IMR-90 (cell line): ENCODE measurements around the gene SYNGR4. TPM values are rescaled to one million over a fixed set of nuclear protein-coding genes. Genes with fewer than 3 reads are reported as not detected.

Experiments
- ATAC-seq: fragments of 200-7000 bp; cut with Tn5 transposase; 2 replicates; pipeline ENCODE4 v1.9.1; 2020; ENCODE audit warnings: low read depth, mild to moderate bottlenecking, moderate library complexity
- BruUV-seq: library from RNA; stranded (reverse); fragments of 400-500 nt; replicated peaks from 2 replicates; lab custom pipeline; 2021; lab: Mats Ljungman, UMichigan
- CTCF ChIA-PET: fragments of 300-600 bp; formaldehyde crosslinking; extraction: SDS; loops from one replicate; lab custom pipeline; 2021; ENCODE audit warnings: antibody characterized with exemption; lab: Yijun Ruan, JAX
- POLR2A ChIA-PET: fragments of 300-600 bp; sonication (Branson Sonifier 250); formaldehyde crosslinking; loops from one replicate; lab custom pipeline; 2022; ENCODE audit warnings: antibody characterized with exemption; ENCODE audit not compliant: unreplicated experiment; lab: Charles Lee
- DNase-seq: peaks from one replicate; pipeline ENCODE4 v3.0.0; 2013
- H2AFZ ChIP-seq: replicated peaks from 2 replicates; pipeline ENCODE3; 2013; ENCODE audit warnings: low read length, mild to moderate bottlenecking; ENCODE audit not compliant: poor library complexity
- H2AK5ac ChIP-seq: 2 replicates; pipeline ENCODE4 v1.6.1; 2013; ENCODE audit warnings: low read depth, low read length, inconsistent platforms
- H2AK9ac ChIP-seq: replicated peaks from 2 replicates; pipeline ENCODE3; 2013; ENCODE audit warnings: mild to moderate bottlenecking, low read depth, low read length, moderate library complexity; ENCODE audit not compliant: poor library complexity
- H2BK120ac ChIP-seq: 2 replicates; pipeline ENCODE4 v1.6.1; 2013; ENCODE audit warnings: low read depth, low read length, inconsistent platforms
- H2BK15ac ChIP-seq: 3 replicates; pipeline ENCODE4 v1.6.1; 2013; ENCODE audit warnings: low read depth, low read length, inconsistent platforms
- H2BK20ac ChIP-seq: 2 replicates; pipeline ENCODE4 v1.6.1; 2013; ENCODE audit warnings: low read depth, mild to moderate bottlenecking, inconsistent platforms, low read length, moderate library complexity
- H2BK5ac ChIP-seq: 2 replicates; pipeline ENCODE4 v1.6.1; 2013; ENCODE audit warnings: mild to moderate bottlenecking, low read depth, low read length, inconsistent platforms; ENCODE audit not compliant: poor library complexity, severe bottlenecking
- H3K14ac ChIP-seq: replicated peaks from 2 replicates; pipeline ENCODE4 v1.6.1; 2013; ENCODE audit warnings: low read depth, low read length, inconsistent platforms
- H3K18ac ChIP-seq: 2 replicates; pipeline ENCODE4 v1.6.1; 2013; ENCODE audit warnings: low read depth, low read length, control low read depth
- H3K23ac ChIP-seq: 2 replicates; pipeline ENCODE4 v1.6.1; 2013; ENCODE audit warnings: low read depth, low read length, inconsistent platforms
- H3K27ac ChIP-seq: 2 replicates; pipeline ENCODE4 v1.5.1; 2013; ENCODE audit warnings: mild to moderate bottlenecking, control low read depth, low read length; ENCODE audit not compliant: insufficient read depth
- H3K27me3 ChIP-seq: 2 replicates; pipeline ENCODE4 v1.6.1; 2013; ENCODE audit warnings: low read length; ENCODE audit not compliant: control insufficient read depth, insufficient read depth
- H3K36me3 ChIP-seq: 2 replicates; pipeline ENCODE4 v1.6.1; 2013; ENCODE audit warnings: low read length, mixed read lengths; ENCODE audit not compliant: control insufficient read depth, insufficient read depth
- H3K4ac ChIP-seq: 2 replicates; pipeline ENCODE4 v1.6.1; 2013; ENCODE audit warnings: low read depth, low read length, inconsistent platforms
- H3K4me1 ChIP-seq: 2 replicates; pipeline ENCODE4 v1.6.1; 2013; ENCODE audit warnings: low read length, mixed read lengths; ENCODE audit not compliant: control insufficient read depth, insufficient read depth
- H3K4me2 ChIP-seq: 2 replicates; pipeline ENCODE4 v1.6.1; 2013; ENCODE audit warnings: low read depth, mild to moderate bottlenecking, control low read depth, low read length, moderate library complexity
- H3K4me3 ChIP-seq: 2 replicates; pipeline ENCODE4 v1.5.1; 2013; ENCODE audit warnings: low read depth, mild to moderate bottlenecking, control low read depth, low read length, moderate library complexity; ENCODE audit not compliant: insufficient read depth
- H3K56ac ChIP-seq: 2 replicates; pipeline ENCODE4 v1.6.1; 2013; ENCODE audit warnings: low read length, inconsistent platforms; ENCODE audit not compliant: insufficient read depth; ENCODE audit errors: extremely low read depth
- H3K79me1 ChIP-seq, 2 experiments: 2 replicates each; pipeline ENCODE4 v1.6.1; 2013; ENCODE audit warnings: low read length in 2 of 2, inconsistent platforms in 1 of 2, low read depth in 1 of 2
- H3K9ac ChIP-seq: 2 replicates; pipeline ENCODE4 v1.6.1; 2013; ENCODE audit warnings: low read depth, low read length, control low read depth
- H3K9me1 ChIP-seq: 2 replicates; pipeline ENCODE4 v1.6.1; 2013; ENCODE audit warnings: low read length, inconsistent platforms; ENCODE audit not compliant: insufficient read depth
- H3K9me3 ChIP-seq: 2 replicates; pipeline ENCODE4 v1.6.1; 2013; ENCODE audit warnings: low read length; ENCODE audit not compliant: control insufficient read depth, insufficient read depth
- H4K20me1 ChIP-seq: 2 replicates; pipeline ENCODE4 v1.6.1; 2013; ENCODE audit warnings: low read length, inconsistent platforms; ENCODE audit not compliant: insufficient read depth
- H4K5ac ChIP-seq: 2 replicates; pipeline ENCODE4 v1.6.1; 2013; ENCODE audit warnings: mild to moderate bottlenecking, low read depth, low read length, control low read depth
- H4K8ac ChIP-seq, 2 experiments: 2 replicates each; pipeline ENCODE4 v1.6.1; 2013; ENCODE audit warnings: low read depth in 2 of 2, low read length in 2 of 2, control low read depth in 1 of 2, inconsistent platforms in 1 of 2
- H4K91ac ChIP-seq: 2 replicates; pipeline ENCODE4 v1.6.1; 2013; ENCODE audit warnings: low read depth, low read length, inconsistent platforms; ENCODE audit not compliant: insufficient read depth
- NFE2L2 ChIP-seq: fragments of 150-350 bp; IDR thresholded peaks from 2 replicates; pipeline ENCODE4 v1.6.1; 2016; ENCODE audit warnings: low read depth, mild to moderate bottlenecking, low read length
- RFX5 ChIP-seq: IDR thresholded peaks from 2 replicates; pipeline ENCODE4 v1.8.0; 2012; ENCODE audit warnings: low read depth, mild to moderate bottlenecking, low read length, moderate library complexity
- USF2 ChIP-seq: fragments of 150-350 bp; IDR thresholded peaks from 2 replicates; pipeline ENCODE4 v1.6.1; 2017; ENCODE audit warnings: mild to moderate bottlenecking, antibody characterized with exemption, low read length, low read depth
- WGBS, 2 experiments: methylation state at CpG; one replicate each; pipeline versions ENCODE4 v1.1.5 to v1.1.7; 2013; ENCODE audit warnings: missing lambda C conversion rate in 2 of 2; ENCODE audit not compliant: insufficient read length in 1 of 2; ENCODE audit errors: extremely low coverage in 2 of 2; 5-methylcytosine and 5-hydroxymethylcytosine counted together
- dilution Hi-C: fragments of 300-500 bp; cut with HindIII; formaldehyde crosslinking; loops from one replicate; pipeline ENCODE4 v1.14.3; 2018; ENCODE audit warnings: low sequenced_read_pairs; ENCODE audit not compliant: unreplicated experiment
- in situ Hi-C: fragments of 300-500 bp; cut with MboI; formaldehyde crosslinking; loops from 3 replicates; pipeline ENCODE4 v1.14.3; 2019; ENCODE audit warnings: low sequenced_read_pairs, inconsistent platforms, mixed read lengths
- intact Hi-C: fragments of 100-400 bp; cut with micrococcal nuclease; formaldehyde crosslinking; loops from 2 replicates; pipeline ENCODE4 v1.10.0; 2022
- polyA plus RNA-seq, 3 experiments: library from polyadenylated mRNA; depleted of rRNA; stranded (reverse); fragments of >200 nt; gene quantifications; 2 replicates each; pipeline ENCODE4 v1.2.3, GENCODE V29; 2012; ENCODE audit warnings: low replicate concordance in 1 of 3
- total RNA-seq: library from RNA; depleted of rRNA; stranded (reverse); fragments of >200 nt; gene quantifications from 2 replicates; pipeline ENCODE4 v1.2.3, GENCODE V29; 2012

The SYNGR4 gene
- total and polyA plus RNA-seq, 2 of the 4 experiments (the other 2 are of a cell fraction), result not detected

- no peak overlapping the region for H2AFZ ChIP-seq
- no peaks in the 10 kb centered on the region for H3K4me1 ChIP-seq
- H4K8ac ChIP-seq, result no peak overlapping the region
- H3K27me3 ChIP-seq, result no peaks in the 10 kb centered on the region
- H2BK15ac ChIP-seq, result no peak overlapping the region
- no peak overlapping the region for H4K5ac ChIP-seq
- no TSS peak for BruUV-seq
- H3K9ac ChIP-seq, result no peak overlapping the region
- no peak overlapping the region for H2BK120ac ChIP-seq
- H3K14ac ChIP-seq, result no peak overlapping the region
- no peak overlapping the region for H3K4ac ChIP-seq
- H3K27ac ChIP-seq, result no peak overlapping the region
- no peak overlapping the region for H3K56ac ChIP-seq
- H2BK5ac ChIP-seq, result no peak overlapping the region
- H3K4me3 ChIP-seq, result no peak overlapping the region
- 86% methylated on average over 3 of the region's 10 CpGs; no CpG with 5 or more reads in 1 of the 2 experiments for WGBS, 2 experiments
- intact Hi-C loops (no loop called here), in situ Hi-C loops (no loop called here), dilution Hi-C loops (no loop called here)
- peaks cover 6% of the 10 kb centered on the region; the same call in 1 of the 2 replicates for H3K9me1 ChIP-seq
- TF ChIP-seq RFX5, result no peak
- no peak for TF ChIP-seq NFE2L2
- no peak for TF ChIP-seq USF2
- H3K36me3 ChIP-seq, result no peaks in the 10 kb centered on the region
- H4K20me1 ChIP-seq, result no peaks in the 10 kb centered on the region
- no peak overlapping the region for H2AK9ac ChIP-seq
- no peaks in the 10 kb centered on the region for H3K9me3 ChIP-seq
- DNase-seq, result no peak
- no peak overlapping the region for H4K91ac ChIP-seq
- H3K23ac ChIP-seq, result no peak overlapping the region
- ChIA-PET POLR2A (no interaction called here), CTCF (interaction anchor here (0.5 kb wide), 1 partner anchor 8 kb away, joined by 3 read pairs; no protein-coding TSS in a partner anchor)
- no peaks in the 10 kb centered on the region for H3K79me1 ChIP-seq
- H2BK20ac ChIP-seq, result no peak overlapping the region
- no peak overlapping the region for H2AK5ac ChIP-seq
- no peak overlapping the region for H3K4me2 ChIP-seq
- H3K18ac ChIP-seq, result no peak overlapping the region
- no peak for ATAC-seq
Observed at GRCh38 chr19:48341515-48342413, 22.4 kb upstream of the SYNGR4 start.
